GM12878 (cell line): ENCODE measurements around the gene PDLIM4. TPM values are rescaled to one million over a fixed set of nuclear protein-coding genes. Genes with fewer than 3 reads are reported as not detected.

Source experiments
- ATAC-seq: fragments of 200-7000 bp; cut with Tn5 transposase; 3 replicates; pipeline ENCODE4 v1.9.1; 2020; ENCODE audit warnings: mild to moderate bottlenecking, moderate library complexity
- BruUV-seq: library from RNA; stranded (reverse); fragments of 400-500 nt; replicated peaks from 2 replicates; lab custom pipeline; 2021; lab: Mats Ljungman, UMichigan
- CTCF ChIA-PET: fragments of 300-600 bp; sonication (Branson Sonifier 250); formaldehyde crosslinking; extraction: SDS; loops from one replicate; lab custom pipeline; 2021; ENCODE audit warnings: inconsistent platforms; lab: Yijun Ruan, JAX
- POLR2A ChIA-PET: fragments of 350-600 bp; formaldehyde crosslinking; extraction: SDS; loops from one replicate; lab custom pipeline; 2021; ENCODE audit warnings: inconsistent platforms; lab: Charles Lee
- RAD21 ChIA-PET: fragments of 300-600 bp; sonication (Branson Sonifier 250); formaldehyde crosslinking; loops from one replicate; lab custom pipeline; 2023; ENCODE audit warnings: antibody characterized with exemption; ENCODE audit not compliant: unreplicated experiment; lab: Charles Lee
- SMC1A ChIA-PET: fragments of 300-600 bp; sonication (Branson Sonifier 250); formaldehyde crosslinking; loops from one replicate; lab custom pipeline; 2023; ENCODE audit not compliant: unreplicated experiment, uncharacterized antibody; lab: Charles Lee
- DNase-seq: peaks from one replicate; pipeline ENCODE4 v3.0.0-alpha.2; 2011; ENCODE audit warnings: low read depth, low spot score
- FAIRE-seq: peaks from 3 replicates; lab custom pipeline; 2011; peaks lifted over from hg19 to GRCh38; lab: Jason Lieb, UNC
- H2AFZ ChIP-seq: 2 replicates; pipeline ENCODE4 v1.6.0; 2011; ENCODE audit warnings: low read depth, low read length, control low read depth; ENCODE audit not compliant: control insufficient read depth
- H3K27ac ChIP-seq: 2 replicates; pipeline ENCODE4 v1.5.1; 2011; ENCODE audit warnings: control low read depth; ENCODE audit not compliant: control insufficient read depth, insufficient read depth
- H3K27me3 ChIP-seq, 2 experiments: replicated peaks in 1 of 2; 2 replicates each; pipeline versions ENCODE4 v1.6.0 to v1.6.1; 2011; ENCODE audit warnings: low read length in 1 of 2; ENCODE audit not compliant: control insufficient read depth in 2 of 2, insufficient read depth in 2 of 2
- H3K36me3 ChIP-seq, 2 experiments: 2 replicates each; pipeline ENCODE4 v1.5.1; 2011; ENCODE audit warnings: low read length in 1 of 2; ENCODE audit not compliant: control insufficient read depth in 2 of 2, insufficient read depth in 2 of 2
- H3K4me1 ChIP-seq: 2 replicates; pipeline ENCODE4 v1.6.1; 2011; ENCODE audit warnings: mild to moderate bottlenecking, low read length, moderate library complexity, mixed read lengths; ENCODE audit not compliant: control insufficient read depth, insufficient read depth
- H3K4me2 ChIP-seq: 2 replicates; pipeline ENCODE4 v1.6.0; 2011; ENCODE audit warnings: control low read depth; ENCODE audit not compliant: control insufficient read depth, insufficient read depth
- H3K4me3 ChIP-seq: fragments of 200-600 bp; sonication (generic); 2 replicates; pipeline ENCODE4 v1.5.1; 2016
- H3K79me2 ChIP-seq: 2 replicates; pipeline ENCODE4 v1.6.0; 2011; ENCODE audit warnings: low read length; ENCODE audit not compliant: control insufficient read depth, insufficient read depth
- H3K9ac ChIP-seq: 2 replicates; pipeline ENCODE4 v1.8.0; 2011; ENCODE audit warnings: low read length, control low read depth, mixed read lengths; ENCODE audit not compliant: control insufficient read depth, insufficient read depth
- H3K9me3 ChIP-seq: replicated peaks from 3 replicates; pipeline ENCODE4 v1.5.1; 2011; ENCODE audit warnings: mild to moderate bottlenecking, low read length; ENCODE audit not compliant: control insufficient read depth, insufficient read depth
- H4K20me1 ChIP-seq: 2 replicates; pipeline ENCODE4 v1.6.0; 2011; ENCODE audit not compliant: control insufficient read depth, insufficient read depth
- CHD2 ChIP-seq: IDR thresholded peaks from 2 replicates; pipeline ENCODE4 v1.6.1; 2011; ENCODE audit warnings: low read depth, low read length, improper control_type of control experiment, borderline replicate concordance
- CHD4 ChIP-seq: fragments of 200-600 bp; sonication (generic); IDR thresholded peaks from 2 replicates; pipeline ENCODE4 v1.6.1; 2016; ENCODE audit warnings: mild to moderate bottlenecking
- E2F8 ChIP-seq: fragments of 450-650 bp; IDR thresholded peaks from 2 replicates; pipeline ENCODE4 v1.6.1; 2018; ENCODE audit warnings: mild to moderate bottlenecking, low read depth, moderate library complexity; ENCODE audit not compliant: partially characterized antibody
- IKZF1 ChIP-seq: fragments of 450-650 bp; conservative IDR thresholded peaks from 2 replicates; pipeline ENCODE4 v1.6.1; 2017; ENCODE audit warnings: antibody characterized with exemption, mild to moderate bottlenecking
- MAX ChIP-seq: IDR thresholded peaks from 2 replicates; pipeline ENCODE4 v1.6.1; 2012; ENCODE audit warnings: low read depth, low read length, improper control_type of control experiment
- NFXL1 ChIP-seq: fragments of 450-650 bp; IDR thresholded peaks from 2 replicates; pipeline ENCODE4 v1.6.1; 2017; ENCODE audit warnings: antibody characterized with exemption, mild to moderate bottlenecking, borderline replicate concordance
- NKRF ChIP-seq: fragments of 450-650 bp; conservative IDR thresholded peaks from 2 replicates; pipeline ENCODE4 v1.6.1; 2017; ENCODE audit warnings: mild to moderate bottlenecking, moderate library complexity
- SRF ChIP-seq, 2 experiments: IDR thresholded peaks; 2 replicates each; pipeline ENCODE4 v1.6.1; 2011; ENCODE audit warnings: low read depth in 2 of 2, low read length in 2 of 2, mild to moderate bottlenecking in 1 of 2, moderate library complexity in 1 of 2
- STAT1 ChIP-seq: fragments of 450-650 bp; conservative IDR thresholded peaks from 2 replicates; pipeline ENCODE4 v1.6.1; 2014; ENCODE audit warnings: antibody characterized with exemption, mild to moderate bottlenecking
- TCF12 ChIP-seq: IDR thresholded peaks from 2 replicates; pipeline ENCODE4 v1.6.1; 2011; ENCODE audit warnings: low read depth, mild to moderate bottlenecking, low read length
- ZZZ3 ChIP-seq: IDR thresholded peaks from 2 replicates; pipeline ENCODE4 v1.6.1; 2011; ENCODE audit warnings: low read depth; ENCODE audit not compliant: control insufficient read depth, insufficient read length
- WGBS: methylation state at CpG from one replicate; pipeline ENCODE4 v1.1.6; 2016; ENCODE audit warnings: low lambda C conversion rate; ENCODE audit not compliant: insufficient replicate concordance, insufficient coverage; ENCODE audit errors: missing lambda C conversion rate; 5-methylcytosine and 5-hydroxymethylcytosine counted together
- in situ Hi-C: fragments of 300-500 bp; cut with MboI; formaldehyde crosslinking; loops from 9 replicates; pipeline ENCODE4 v1.14.3; 2018; ENCODE audit warnings: mixed read lengths
- intact Hi-C: fragments of 100-400 bp; cut with micrococcal nuclease; formaldehyde crosslinking; loops from one replicate; pipeline ENCODE4 v1.14.2; 2022; ENCODE audit not compliant: unreplicated experiment
- polyA plus RNA-seq, 11 experiments: library from polyadenylated mRNA; depleted of rRNA in 4 of 11; unstranded in 6 of 11; stranded (reverse) in 5 of 11; fragments of >200 nt; fragmentation: Nextera tagmentation in 4 of 11; fragmentation: Illumina TruSeq in 1 of 11; extraction: Ambion mirVana in 4 of 11; extraction: Trizol in 1 of 11; gene quantifications; 1 replicate in 1 of 11; 2 replicates in 10 of 11; pipeline versions ENCODE4 v1.2.1 to v1.2.3, GENCODE V29; 2011 to 2016; ENCODE audit warnings: inconsistent platforms in 2 of 11, missing spikeins in 2 of 11, low read depth in 1 of 11
- total RNA-seq, 4 experiments: library from RNA; depleted of rRNA in 3 of 4; stranded (reverse); fragments of >200 nt in 3 of 4; fragmentation: Illumina TruSeq in 1 of 4; extraction: Trizol in 1 of 4; gene quantifications; 2 replicates each; pipeline versions ENCODE4 v1.2.1 to v1.2.3, GENCODE V29; 2013 to 2021
- TF ChIP-seq, protein P1 (sequence below): fragments of 450-650 bp; IDR thresholded peaks from 2 replicates; pipeline ENCODE4 v1.6.1; 2017; ENCODE audit warnings: mild to moderate bottlenecking

Gene PDLIM4
- total and polyA plus RNA-seq, 10 of the 15 experiments (the other 5 are each of a cell fraction or from before 2014, with no cell fraction given), result 0.13 to 1.7 (median 0.39) TPM; not detected in 3

DNA sequence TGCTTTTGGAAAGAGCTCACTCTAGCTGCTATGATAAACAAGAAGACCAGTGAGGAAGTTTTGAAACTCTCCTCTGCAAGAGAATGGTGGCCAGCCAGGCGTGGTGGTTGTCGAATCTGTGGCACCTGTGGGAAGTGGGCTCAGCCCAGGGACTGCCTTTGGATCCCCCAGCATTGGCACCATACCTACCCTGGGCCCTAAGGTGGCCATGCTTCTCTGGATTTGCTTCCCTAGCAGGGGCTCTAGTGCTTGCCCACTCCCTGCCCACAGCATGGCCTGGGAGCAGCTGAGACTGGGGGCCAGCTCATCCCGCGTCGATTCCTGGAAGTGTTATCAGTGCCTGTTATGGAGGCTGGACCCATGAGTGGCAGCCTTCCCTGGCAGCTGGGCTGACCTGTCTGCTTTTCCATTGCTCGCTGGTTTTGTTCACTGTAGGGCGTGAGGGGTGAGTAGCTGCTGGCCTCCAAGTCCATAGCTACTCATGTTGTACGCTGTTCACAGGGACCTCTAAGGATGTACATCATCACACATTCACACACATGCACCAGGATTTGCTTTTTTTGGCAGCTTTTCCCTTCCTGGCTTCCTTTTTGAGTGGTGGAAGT, 39.0 kb downstream of the PDLIM4 start (continued):
- TF ChIP-seq CHD2 (no peak), ZZZ3 (no peak), E2F8 (no peak)
- TF ChIP-seq, protein P1, sequence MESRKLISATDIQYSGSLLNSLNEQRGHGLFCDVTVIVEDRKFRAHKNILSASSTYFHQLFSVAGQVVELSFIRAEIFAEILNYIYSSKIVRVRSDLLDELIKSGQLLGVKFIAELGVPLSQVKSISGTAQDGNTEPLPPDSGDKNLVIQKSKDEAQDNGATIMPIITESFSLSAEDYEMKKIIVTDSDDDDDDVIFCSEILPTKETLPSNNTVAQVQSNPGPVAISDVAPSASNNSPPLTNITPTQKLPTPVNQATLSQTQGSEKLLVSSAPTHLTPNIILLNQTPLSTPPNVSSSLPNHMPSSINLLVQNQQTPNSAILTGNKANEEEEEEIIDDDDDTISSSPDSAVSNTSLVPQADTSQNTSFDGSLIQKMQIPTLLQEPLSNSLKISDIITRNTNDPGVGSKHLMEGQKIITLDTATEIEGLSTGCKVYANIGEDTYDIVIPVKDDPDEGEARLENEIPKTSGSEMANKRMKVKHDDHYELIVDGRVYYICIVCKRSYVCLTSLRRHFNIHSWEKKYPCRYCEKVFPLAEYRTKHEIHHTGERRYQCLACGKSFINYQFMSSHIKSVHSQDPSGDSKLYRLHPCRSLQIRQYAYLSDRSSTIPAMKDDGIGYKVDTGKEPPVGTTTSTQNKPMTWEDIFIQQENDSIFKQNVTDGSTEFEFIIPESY, result no peak
- TF ChIP-seq, all 136 proteins: peak for 0

DNA sequence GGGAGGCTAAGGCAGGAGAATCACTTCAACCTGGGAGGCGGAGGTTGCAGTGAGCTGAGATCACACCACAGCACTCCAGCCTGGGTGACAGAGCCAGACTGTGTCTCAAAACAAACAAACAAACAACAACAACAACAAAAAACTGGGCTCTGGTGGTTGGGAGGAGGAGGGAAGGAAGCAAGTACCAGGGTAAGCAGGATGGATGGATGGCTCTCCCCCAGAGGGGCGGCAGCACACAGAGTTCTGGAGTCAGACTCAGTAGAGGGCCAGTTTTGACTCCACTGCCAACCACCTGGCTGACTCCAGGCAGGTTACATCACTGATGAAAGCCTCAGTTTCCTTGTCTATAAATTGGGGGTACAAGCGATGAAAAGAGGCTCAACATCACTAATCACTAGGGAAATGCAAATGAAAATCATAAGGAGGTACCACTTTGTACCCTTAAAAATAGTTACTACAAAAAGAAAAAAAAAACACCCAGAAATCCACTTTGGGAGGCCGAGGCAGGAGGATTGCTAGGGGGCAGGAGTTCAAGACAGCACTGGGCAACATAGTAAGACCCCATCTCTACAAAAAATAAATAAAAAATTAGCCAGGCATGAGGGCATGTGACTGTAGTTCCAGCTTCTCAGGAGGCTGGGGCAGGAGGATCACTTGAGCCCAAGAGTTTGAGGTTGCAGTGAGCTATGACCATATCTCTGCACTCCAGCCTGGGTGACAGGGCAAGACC, 39.9 kb downstream of the PDLIM4 start:
- H4K20me1 ChIP-seq, result no peaks in the 10 kb centered on the region; the same call in 1 of the 2 replicates
- intact Hi-C loops (no loop called here), in situ Hi-C loops (no loop called here)
- ChIA-PET POLR2A (no interaction called here), CTCF (no interaction called here), RAD21 (interaction anchor here (0.7 kb wide), 1 partner anchor 71 kb away, joined by 3 read pairs; no protein-coding TSS in a partner anchor), SMC1A (interaction anchor here (1.4 to 2.0 kb wide), 2 partner anchors 59 to 72 kb away, joined by 4 to 5 read pairs; partner anchors contain the start of gene SLC22A5)
- H2AFZ ChIP-seq, result no peak overlapping the region
- no peak overlapping the region for H3K9ac ChIP-seq
- H3K79me2 ChIP-seq, result no peaks in the 10 kb centered on the region
- 51% methylated on average over 4 of the region's 4 CpGs for WGBS
- H3K36me3 ChIP-seq, result no peaks in the 10 kb centered on the region
- no peak for DNase-seq
- H3K4me1 ChIP-seq, result peaks cover 21% of the 10 kb centered on the region
- peaks cover 4 to 22% of the 10 kb centered on the region in 2 experiments; a peak in 3 of 4 replicates for H3K27me3 ChIP-seq
- no peak for ATAC-seq
- no peak for FAIRE-seq
- H3K27ac ChIP-seq, result no peak overlapping the region
- no peaks in the 10 kb centered on the region for H3K9me3 ChIP-seq
- no peak overlapping the region for H3K4me2 ChIP-seq
- no TSS peak for BruUV-seq
- H3K4me3 ChIP-seq, result no peak overlapping the region
- no peak for TF ChIP-seq NFXL1
- TF ChIP-seq ZZZ3, result no peak
- no peak for TF ChIP-seq SRF (IDR thresholded peaks at IDR 0.05; ENCODE audit: low read depth in 2 of 2, low read length in 2 of 2)
- TF ChIP-seq MAX, result no peak
- no peak for TF ChIP-seq CHD4
- no peak for TF ChIP-seq TCF12
- no peak for TF ChIP-seq IKZF1
- TF ChIP-seq STAT1, result no peak
- no peak for TF ChIP-seq NKRF
